Activated CD4-positive, alpha-beta T cell treated with anti-CD3 and anti-CD28 coated beads, Interleukin-2, amount 50 U/mL, for 48 hours (primary cell): ENCODE data around the gene THUMPD1.
"Not testable (repeated sequence)": the region's sequence is repeated elsewhere in the genome, so short reads cannot be mapped to it uniquely, and the experiment has no call there.

Experiments
- DNase-seq, 2 experiments: peaks; one replicate each; pipeline ENCODE4 v3.0.0-alpha.2; 2020

Gene THUMPD1, protein sequence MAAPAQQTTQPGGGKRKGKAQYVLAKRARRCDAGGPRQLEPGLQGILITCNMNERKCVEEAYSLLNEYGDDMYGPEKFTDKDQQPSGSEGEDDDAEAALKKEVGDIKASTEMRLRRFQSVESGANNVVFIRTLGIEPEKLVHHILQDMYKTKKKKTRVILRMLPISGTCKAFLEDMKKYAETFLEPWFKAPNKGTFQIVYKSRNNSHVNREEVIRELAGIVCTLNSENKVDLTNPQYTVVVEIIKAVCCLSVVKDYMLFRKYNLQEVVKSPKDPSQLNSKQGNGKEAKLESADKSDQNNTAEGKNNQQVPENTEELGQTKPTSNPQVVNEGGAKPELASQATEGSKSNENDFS

GRCh38 chr16:20741554-20742285, at the start of gene THUMPD1:
THUMPD1 (minus strand) TSS chr16:20741818; CDS start chr16:20741739, 79 bp downstream.
- peak; percentile 99 to 100 for DNase-seq

- DNase-seq = no peak
Measured at GRCh38 chr16:20789130-20789529, 47.5 kb upstream of the THUMPD1 start.

DNA sequence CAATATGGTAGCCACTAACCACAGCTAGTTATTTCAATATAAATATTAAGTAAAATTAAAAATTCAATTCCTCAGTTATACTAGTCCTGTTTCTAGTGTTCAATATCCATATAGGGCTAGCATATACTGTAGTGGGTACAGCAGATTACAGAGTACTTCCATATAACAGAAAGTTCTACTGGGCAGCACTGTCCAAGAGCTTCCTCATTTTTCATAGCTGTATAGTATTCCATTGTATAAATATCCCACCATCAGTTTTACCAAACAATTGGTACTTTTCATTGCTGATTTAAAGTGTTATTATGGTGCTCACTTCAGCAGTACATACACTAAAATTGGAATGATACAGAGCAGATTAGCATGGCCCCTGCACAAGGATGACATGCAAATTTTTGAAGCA, 42.6 kb upstream of the THUMPD1 start:
- no peak for DNase-seq

DNA sequence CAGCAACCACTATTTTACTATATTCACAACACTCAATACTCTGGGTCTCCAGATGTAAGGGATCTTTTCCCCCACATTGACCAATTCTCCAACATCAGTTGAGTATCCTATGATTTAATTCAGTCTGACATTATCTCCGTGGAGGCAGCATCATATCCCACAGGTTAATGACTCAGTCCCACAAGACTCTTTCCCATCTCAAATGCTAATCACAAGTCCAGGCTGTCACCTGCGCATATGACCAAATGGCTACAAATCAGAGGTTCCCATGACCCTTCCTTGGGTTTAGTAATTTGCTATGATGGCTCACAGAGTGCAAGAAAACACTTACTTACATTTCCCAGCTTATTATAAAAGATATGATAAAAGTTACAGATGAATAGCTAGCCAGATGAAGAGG, 40.9 kb upstream of the THUMPD1 start:
- DNase-seq = no peak

- no peak for DNase-seq
Measured at GRCh38 chr16:20781697-20782096, 40.1 kb upstream of the THUMPD1 start.

DNA sequence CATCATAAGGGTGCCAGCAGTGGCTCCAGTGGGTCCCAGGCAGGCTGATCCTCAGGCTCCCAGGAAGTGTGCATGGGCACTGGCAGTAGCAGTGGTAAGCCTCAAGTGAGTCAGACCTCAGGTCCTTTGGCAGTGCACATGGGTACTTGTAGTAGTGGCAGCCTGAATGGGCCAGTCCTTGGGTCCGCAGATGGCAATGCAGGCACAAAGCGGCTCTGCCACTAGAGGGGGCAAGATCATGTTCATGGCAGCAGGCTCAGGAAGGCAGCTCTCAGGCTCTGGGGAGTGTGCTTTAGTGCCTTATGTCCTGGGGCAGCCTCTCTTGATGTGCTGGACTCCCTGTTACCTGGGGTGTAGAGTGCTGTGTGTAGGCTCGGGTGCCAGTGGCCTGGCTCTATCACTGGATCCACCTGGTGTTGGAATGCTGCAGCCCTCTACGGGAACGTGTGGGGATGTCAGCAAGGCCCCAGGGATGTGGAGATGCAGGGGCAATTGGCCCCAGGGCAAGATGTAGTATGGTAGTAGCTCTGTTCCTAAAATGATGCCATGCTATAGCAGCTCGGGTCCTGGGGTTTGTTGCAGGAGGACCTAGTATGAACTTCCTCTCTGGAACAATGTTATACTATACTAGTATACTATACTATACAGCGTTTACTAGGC, 33.2 kb upstream of the THUMPD1 start:
- peak; percentile 75 to 80 for DNase-seq

GRCh38 chr16:20773679-20774078, 32.1 kb upstream of the THUMPD1 start:
- no peak for DNase-seq

- no peak for DNase-seq
Measured at GRCh38 chr16:20768818-20769217, 27.2 kb upstream of the THUMPD1 start.

- DNase-seq = no peak
Measured at GRCh38 chr16:20768121-20768520, 26.5 kb upstream of the THUMPD1 start.

- no peak for DNase-seq
Measured at GRCh38 chr16:20767577-20767976, 26.0 kb upstream of the THUMPD1 start.

GRCh38 chr16:20766294-20766693, 24.7 kb upstream of the THUMPD1 start:
- no peak for DNase-seq

DNA sequence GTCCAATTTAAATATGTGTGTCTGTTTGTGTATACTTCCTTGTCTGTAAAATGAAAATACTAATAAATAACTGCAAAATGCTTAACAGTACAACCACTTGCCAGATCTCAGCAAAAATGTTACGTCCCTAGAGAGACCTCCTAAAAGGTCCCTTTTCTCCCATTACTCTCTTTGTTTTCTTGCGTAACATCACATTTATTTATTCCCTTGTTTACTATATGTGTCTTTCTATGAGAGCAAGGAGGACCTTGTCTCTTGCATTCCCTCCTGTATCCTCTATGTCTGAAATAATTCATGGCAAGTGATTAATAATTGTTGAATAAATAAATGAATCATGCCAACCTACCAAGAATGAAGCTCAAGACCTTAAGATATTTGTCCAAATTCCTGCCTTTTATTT, 24.1 kb upstream of the THUMPD1 start:
- DNase-seq = no peak

DNA sequence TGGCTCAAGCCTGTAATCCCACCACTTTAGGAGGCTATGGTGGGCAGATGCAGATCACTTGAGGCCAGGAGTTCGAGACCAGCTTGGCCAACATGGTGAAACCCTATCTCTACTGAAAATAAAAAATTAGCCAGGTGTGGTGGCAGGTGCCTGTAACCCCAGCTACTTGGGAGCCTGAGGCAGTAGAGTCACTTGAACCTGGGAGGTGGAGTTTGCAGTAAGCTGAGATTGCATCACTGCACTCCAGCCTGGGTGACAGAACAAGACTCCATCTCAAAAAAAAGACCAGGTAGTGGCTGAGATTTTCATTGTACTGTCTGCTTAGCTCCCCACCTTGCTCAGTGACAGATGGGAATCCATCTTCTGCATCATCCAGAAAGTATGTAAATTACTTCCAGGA, 22.8 kb upstream of the THUMPD1 start:
- not testable (repeated sequence) for DNase-seq

GRCh38 chr16:20763461-20764232, 22.0 kb upstream of the THUMPD1 start, which contains the start of gene ACSM3:
ACSM3 (plus strand) TSS chr16:20764014; CDS start chr16:20770035, 6,021 bp downstream.
- peak; percentile 49 to 65 for DNase-seq

GRCh38 chr16:20762404-20763123, 20.9 kb upstream of the THUMPD1 start:
- DNase-seq = no peak

- no peak for DNase-seq
Measured at GRCh38 chr16:20761175-20761574, 19.6 kb upstream of the THUMPD1 start.

DNA sequence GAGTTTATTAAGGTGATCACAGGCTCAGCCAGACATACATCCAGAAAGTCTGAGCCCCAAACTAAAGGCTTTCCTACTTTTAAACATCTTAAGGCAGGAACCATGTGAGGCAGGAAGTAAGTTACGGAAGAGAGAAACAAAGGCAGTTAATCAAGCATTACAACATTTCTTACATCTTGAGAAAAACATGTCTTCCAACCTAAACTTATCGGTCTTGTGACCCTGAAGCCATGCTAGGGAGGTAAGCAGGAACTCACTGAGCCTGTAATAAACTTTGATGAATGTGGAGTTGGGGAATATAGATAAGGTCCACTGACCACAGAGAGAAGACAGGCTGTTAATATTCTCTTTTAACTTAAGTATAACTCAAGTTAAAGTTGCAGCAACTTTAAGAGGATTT, 18.7 kb upstream of the THUMPD1 start:
- no peak for DNase-seq

DNA sequence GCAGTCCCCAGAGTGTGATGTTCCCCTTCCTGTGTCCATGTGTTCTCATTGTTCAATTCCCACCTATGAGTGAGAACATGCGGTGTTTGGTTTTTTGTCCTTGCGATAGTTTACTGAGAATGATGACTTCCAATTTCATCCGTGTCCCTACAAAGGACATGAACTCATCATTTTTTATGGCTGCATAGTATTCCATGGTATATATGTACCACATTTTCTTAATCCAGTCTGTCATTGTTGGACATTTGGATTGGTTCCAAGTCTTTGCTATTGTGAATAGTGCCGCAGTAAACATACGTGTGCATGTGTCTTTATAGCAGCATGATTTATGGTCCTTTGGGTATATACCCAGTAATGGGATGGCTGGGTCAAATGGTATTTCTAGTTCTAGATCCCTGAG, 14.2 kb upstream of the THUMPD1 start:
- not testable (repeated sequence) for DNase-seq

DNA sequence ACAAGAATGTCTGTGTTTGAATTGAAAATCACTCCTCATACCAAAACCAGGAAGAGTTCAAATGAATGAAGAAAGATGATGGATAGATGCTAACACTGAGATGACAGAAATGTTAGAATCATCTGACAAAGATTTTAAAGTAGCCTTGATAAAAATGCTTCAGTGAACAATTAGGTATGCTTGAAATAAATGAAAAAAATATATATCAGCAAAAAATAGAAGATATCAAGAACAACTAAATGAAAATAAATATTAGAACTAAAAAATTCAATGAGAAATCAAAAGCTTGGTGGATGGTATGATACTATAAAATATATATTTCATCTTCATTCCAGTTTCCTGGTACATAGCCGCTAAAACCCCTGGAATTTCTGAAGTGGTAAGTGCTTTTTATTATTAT, 13.6 kb upstream of the THUMPD1 start:
- no peak for DNase-seq

GRCh38 chr16:20753727-20754126, 12.1 kb upstream of the THUMPD1 start:
- DNase-seq = no peak

DNA sequence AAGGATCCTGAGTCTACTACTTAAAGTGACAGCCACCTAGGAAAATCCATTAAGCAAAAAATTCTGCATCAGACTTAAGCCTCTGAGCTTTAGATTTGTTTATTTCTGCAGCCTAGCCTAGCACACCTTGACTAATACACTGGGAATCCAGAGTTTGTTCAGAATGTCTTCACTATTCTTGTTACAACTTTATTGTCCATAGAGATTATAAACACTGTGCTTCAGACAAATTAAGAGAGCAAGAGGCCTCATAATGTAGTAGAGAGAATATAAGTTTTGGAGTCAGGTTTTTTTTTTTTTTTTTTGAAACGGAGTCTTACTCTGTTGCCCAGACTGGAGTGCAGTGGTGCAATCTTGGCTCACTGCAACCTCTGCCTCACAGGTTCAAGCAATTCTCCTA, 8.9 kb upstream of the THUMPD1 start:
- no peak for DNase-seq

DNA sequence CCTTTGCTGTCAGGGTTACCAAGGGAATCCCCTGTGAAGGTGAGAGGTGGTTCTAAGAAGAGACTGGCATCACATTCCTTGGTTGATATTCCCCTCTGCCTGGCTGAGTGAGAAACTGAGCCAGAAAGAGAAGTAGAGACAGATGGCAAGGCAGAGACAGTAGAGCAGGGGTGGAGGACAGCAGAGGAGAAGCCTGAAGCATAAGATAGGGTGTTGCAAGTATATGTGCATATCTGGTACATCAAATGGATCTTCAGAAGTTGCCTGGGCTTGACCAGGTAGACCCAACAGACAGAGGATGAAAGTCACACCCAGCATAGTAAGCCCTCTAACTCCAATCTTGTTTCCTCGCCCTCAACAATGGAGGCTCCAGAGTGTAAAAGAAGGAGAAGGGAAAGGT, 7.9 kb upstream of the THUMPD1 start:
- DNase-seq = no peak
